ENCODE measurements around the gene GAPDH. TPM values are rescaled to one million over a fixed set of nuclear protein-coding genes. Genes with fewer than 3 reads are reported as not detected.
"Not testable (repeated sequence)": the region's sequence is repeated elsewhere in the genome, so short reads cannot be mapped to it uniquely, and the experiment has no call there.

Gene GAPDH
- total and polyA plus RNA-seq, 2 donors: 1,220 to 3,026 TPM

GRCh38 chr12:6532927-6533652, 1.2 kb upstream of the GAPDH start:
- peaks cover 23 to 53% of the 10 kb centered on the region in 2 donors for H3K4me1 ChIP-seq (ENCODE audit: control insufficient read depth in 2 of 2, insufficient read depth in 2 of 2, low read length in 2 of 2)
- peak in 3 of 9 donors; percentile 39 to 71 (median 48) for DNase-seq (ENCODE audit: low read depth in 6 of 9, low spot score in 9 of 9)
- peak overlapping the region; percentile 93 to 100 for H3K4me3 ChIP-seq (ENCODE audit: low read length in 2 of 2)
- H3K9me3 ChIP-seq (ENCODE audit: control insufficient read depth in 2 of 2, insufficient read depth in 1 of 2, low read length in 1 of 2): peaks cover 0 to 3% of the 10 kb centered on the region in 2 donors
- WGBS: 5% methylated on average over 14 of the region's 14 CpGs
- H3K27me3 ChIP-seq (ENCODE audit: control insufficient read depth in 2 of 2, insufficient read depth in 1 of 2, low read length in 1 of 2): no peaks in the 10 kb centered on the region
- H3K27ac ChIP-seq (ENCODE audit: low read depth in 1 of 2, low read length in 1 of 2): peak overlapping the region; percentile 98
- peaks cover 52 to 75% of the 10 kb centered on the region in 2 donors for H3K36me3 ChIP-seq (ENCODE audit: control insufficient read depth in 2 of 2, insufficient read depth in 2 of 2, low read length in 1 of 2)

- 0% methylated on average over 9 of the region's 9 CpGs for WGBS
- H3K9me3 ChIP-seq (ENCODE audit: control insufficient read depth in 2 of 2, insufficient read depth in 1 of 2, low read length in 1 of 2): peaks cover 0 to 3% of the 10 kb centered on the region in 2 donors
- peak overlapping the region; percentile 98 for H3K27ac ChIP-seq (ENCODE audit: low read depth in 1 of 2, low read length in 1 of 2)
- H3K36me3 ChIP-seq (ENCODE audit: control insufficient read depth in 2 of 2, insufficient read depth in 2 of 2, low read length in 1 of 2): peaks cover 52 to 75% of the 10 kb centered on the region in 2 donors
- H3K27me3 ChIP-seq (ENCODE audit: control insufficient read depth in 2 of 2, insufficient read depth in 1 of 2, low read length in 1 of 2): no peaks in the 10 kb centered on the region
- no peak for DNase-seq (ENCODE audit: low read depth in 6 of 9, low spot score in 9 of 9)
- H3K4me3 ChIP-seq (ENCODE audit: low read length in 2 of 2): peak overlapping the region; percentile 93 to 100
- H3K4me1 ChIP-seq (ENCODE audit: control insufficient read depth in 2 of 2, insufficient read depth in 2 of 2, low read length in 2 of 2): peaks cover 23 to 58% of the 10 kb centered on the region in 2 donors
Observed at GRCh38 chr12:6533653-6533922, 729 bp upstream of the GAPDH start.

GRCh38 chr12:6534695-6534944, 303 bp downstream of the GAPDH start:
- Histone ChIP-seq H3K36me3 (ENCODE audit: control insufficient read depth in 2 of 2, insufficient read depth in 2 of 2, low read length in 1 of 2) (peaks cover 47 to 75% of the 10 kb centered on the region in 2 donors), H3K9me3 (ENCODE audit: control insufficient read depth in 2 of 2, insufficient read depth in 1 of 2, low read length in 1 of 2) (peaks cover 0 to 3% of the 10 kb centered on the region in 2 donors), H3K27ac (ENCODE audit: low read depth in 1 of 2, low read length in 1 of 2) (peak overlapping the region; percentile 98), H3K27me3 (ENCODE audit: control insufficient read depth in 2 of 2, insufficient read depth in 1 of 2, low read length in 1 of 2) (no peaks in the 10 kb centered on the region), H3K4me1 (ENCODE audit: control insufficient read depth in 2 of 2, insufficient read depth in 2 of 2, low read length in 2 of 2) (peaks cover 24 to 68% of the 10 kb centered on the region in 2 donors), H3K4me3 (ENCODE audit: low read length in 2 of 2) (peak overlapping the region; percentile 93 to 100)
- under 1% methylated on average over 25 of the region's 25 CpGs for WGBS
- DNase-seq (ENCODE audit: low read depth in 6 of 9, low spot score in 9 of 9): no peak

- Histone ChIP-seq H3K27me3 (ENCODE audit: control insufficient read depth in 2 of 2, insufficient read depth in 1 of 2, low read length in 1 of 2) (no peaks in the 10 kb centered on the region), H3K27ac (ENCODE audit: low read depth in 1 of 2, low read length in 1 of 2) (peak overlapping the region; percentile 98), H3K9me3 (ENCODE audit: control insufficient read depth in 2 of 2, insufficient read depth in 1 of 2, low read length in 1 of 2) (peaks cover 0 to 6% of the 10 kb centered on the region in 2 donors), H3K4me3 (ENCODE audit: low read length in 2 of 2) (peak overlapping the region; percentile 93 to 100), H3K36me3 (ENCODE audit: control insufficient read depth in 2 of 2, insufficient read depth in 2 of 2, low read length in 1 of 2) (peaks cover 45 to 74% of the 10 kb centered on the region in 2 donors), H3K4me1 (ENCODE audit: control insufficient read depth in 2 of 2, insufficient read depth in 2 of 2, low read length in 2 of 2) (peaks cover 29 to 73% of the 10 kb centered on the region in 2 donors)
- under 1% methylated on average over 52 of the region's 52 CpGs for WGBS
- peak in 7 of 9 donors; percentile 67 to 88 (median 73) for DNase-seq (ENCODE audit: low read depth in 6 of 9, low spot score in 9 of 9)
Observed at GRCh38 chr12:6534945-6535696, 804 bp downstream of the GAPDH start.

- Histone ChIP-seq H3K27me3 (ENCODE audit: control insufficient read depth in 2 of 2, insufficient read depth in 1 of 2, low read length in 1 of 2) (no peaks in the 10 kb centered on the region), H3K9me3 (ENCODE audit: control insufficient read depth in 2 of 2, insufficient read depth in 1 of 2, low read length in 1 of 2) (peaks cover 0 to 8% of the 10 kb centered on the region in 2 donors), H3K4me3 (ENCODE audit: low read length in 2 of 2) (peak overlapping the region; percentile 93 to 100), H3K4me1 (ENCODE audit: control insufficient read depth in 2 of 2, insufficient read depth in 2 of 2, low read length in 2 of 2) (peaks cover 30 to 78% of the 10 kb centered on the region in 2 donors), H3K36me3 (ENCODE audit: control insufficient read depth in 2 of 2, insufficient read depth in 2 of 2, low read length in 1 of 2) (peaks cover 40 to 69% of the 10 kb centered on the region in 2 donors), H3K27ac (ENCODE audit: low read depth in 1 of 2, low read length in 1 of 2) (peak overlapping the region; percentile 98)
- WGBS: under 1% methylated on average over 6 of the region's 6 CpGs
- no peak for DNase-seq (ENCODE audit: low read depth in 6 of 9, low spot score in 9 of 9)
Observed at GRCh38 chr12:6535697-6535946, 1.3 kb downstream of the GAPDH start.

- Histone ChIP-seq H3K9me3 (ENCODE audit: control insufficient read depth in 2 of 2, insufficient read depth in 1 of 2, low read length in 1 of 2) (peaks cover 0 to 8% of the 10 kb centered on the region in 2 donors), H3K27ac (ENCODE audit: low read depth in 1 of 2, low read length in 1 of 2) (peak overlapping the region; percentile 98), H3K4me1 (ENCODE audit: control insufficient read depth in 2 of 2, insufficient read depth in 2 of 2, low read length in 2 of 2) (peaks cover 33 to 84% of the 10 kb centered on the region in 2 donors), H3K4me3 (ENCODE audit: low read length in 2 of 2) (peak overlapping the region; percentile 93 to 100), H3K36me3 (ENCODE audit: control insufficient read depth in 2 of 2, insufficient read depth in 2 of 2, low read length in 1 of 2) (peaks cover 34 to 64% of the 10 kb centered on the region in 2 donors), H3K27me3 (ENCODE audit: control insufficient read depth in 2 of 2, insufficient read depth in 1 of 2, low read length in 1 of 2) (no peaks in the 10 kb centered on the region)
- WGBS: 74% methylated on average over 10 of the region's 10 CpGs
- peak in 1 of 9 donors; percentile 16 for DNase-seq (ENCODE audit: low read depth in 6 of 9, low spot score in 9 of 9)
Observed at GRCh38 chr12:6535960-6536847, 1.9 kb downstream of the GAPDH start.

GRCh38 chr12:6536894-6537579, 2.7 kb downstream of the GAPDH start:
- WGBS: 92% methylated on average over 19 of the region's 19 CpGs
- H3K4me1 ChIP-seq (ENCODE audit: control insufficient read depth in 2 of 2, insufficient read depth in 2 of 2, low read length in 2 of 2): peaks cover 34 to 90% of the 10 kb centered on the region in 2 donors
- peaks cover 0 to 8% of the 10 kb centered on the region in 2 donors for H3K9me3 ChIP-seq (ENCODE audit: control insufficient read depth in 2 of 2, insufficient read depth in 1 of 2, low read length in 1 of 2)
- H3K27me3 ChIP-seq (ENCODE audit: control insufficient read depth in 2 of 2, insufficient read depth in 1 of 2, low read length in 1 of 2): no peaks in the 10 kb centered on the region
- peak overlapping the region in 1 of 2 donors; percentile 100 for H3K4me3 ChIP-seq (ENCODE audit: low read length in 2 of 2)
- DNase-seq (ENCODE audit: low read depth in 6 of 9, low spot score in 9 of 9): peak in 1 of 9 donors; percentile 7
- H3K36me3 ChIP-seq (ENCODE audit: control insufficient read depth in 2 of 2, insufficient read depth in 2 of 2, low read length in 1 of 2): peaks cover 33 to 55% of the 10 kb centered on the region in 2 donors
- H3K27ac ChIP-seq (ENCODE audit: low read depth in 1 of 2, low read length in 1 of 2): peak overlapping the region in 1 of 2 donors; percentile 77

GRCh38 chr12:6537580-6538419, 3.5 kb downstream of the GAPDH start:
- H3K27ac ChIP-seq (ENCODE audit: low read depth in 1 of 2, low read length in 1 of 2): peak overlapping the region in 1 of 2 donors; percentile 77
- not testable (repeated sequence) for H3K9me3 ChIP-seq (ENCODE audit: control insufficient read depth in 2 of 2, insufficient read depth in 1 of 2, low read length in 1 of 2); H3K4me3 ChIP-seq (ENCODE audit: low read length in 2 of 2); H3K27me3 ChIP-seq (ENCODE audit: control insufficient read depth in 2 of 2, insufficient read depth in 1 of 2, low read length in 1 of 2)
- DNase-seq (ENCODE audit: low read depth in 6 of 9, low spot score in 9 of 9): peak in 7 of 9 donors; percentile 74 to 91 (median 81)
- H3K36me3 ChIP-seq (ENCODE audit: control insufficient read depth in 2 of 2, insufficient read depth in 2 of 2, low read length in 1 of 2): peaks cover 34 to 52% of the 10 kb centered on the region in 2 donors
- H3K4me1 ChIP-seq (ENCODE audit: control insufficient read depth in 2 of 2, insufficient read depth in 2 of 2, low read length in 2 of 2): peaks cover 29 to 90% of the 10 kb centered on the region in 2 donors
- WGBS: 57% methylated on average over 17 of the region's 17 CpGs
